Muscle of leg (tissue), 11 donors: ENCODE data around the gene GAP43. TPM values are rescaled to one million over a fixed set of nuclear protein-coding genes. Genes with fewer than 3 reads are reported as not detected.
"Not testable (repeated sequence)": the region's sequence is repeated elsewhere in the genome, so short reads cannot be mapped to it uniquely, and the experiment has no call there.

ENCODE experiments used
- DNase-seq: peaks from one replicate; pipeline ENCODE4 v3.0.0; 2013
- H3K27ac ChIP-seq: one replicate; pipeline ENCODE4 v1.5.1; 2013; ENCODE audit warnings: mild to moderate bottlenecking, low read length, control low read depth
- H3K27me3 ChIP-seq: one replicate; pipeline ENCODE4 v1.6.1; 2013; ENCODE audit warnings: low read length; ENCODE audit not compliant: control insufficient read depth, insufficient read depth
- H3K36me3 ChIP-seq: one replicate; pipeline ENCODE4 v1.6.1; 2013; ENCODE audit warnings: low read length; ENCODE audit not compliant: control insufficient read depth, insufficient read depth
- H3K4me1 ChIP-seq: one replicate; pipeline ENCODE4 v1.6.1; 2013; ENCODE audit warnings: low read length; ENCODE audit not compliant: control insufficient read depth, insufficient read depth
- H3K4me3 ChIP-seq: one replicate; pipeline ENCODE4 v1.5.1; 2013; ENCODE audit warnings: low read length, control low read depth
- H3K9me3 ChIP-seq: replicated peaks from 2 replicates; pipeline ENCODE4 v1.6.1; 2013; ENCODE audit warnings: low read depth, low read length; ENCODE audit not compliant: control insufficient read depth
- WGBS: methylation state at CpG from one replicate; pipeline ENCODE4 v1.1.5; 2013; ENCODE audit warnings: missing lambda C conversion rate; ENCODE audit not compliant: insufficient coverage; 5-methylcytosine and 5-hydroxymethylcytosine counted together
- polyA plus RNA-seq, 8 donors: library from polyadenylated mRNA; unstranded; fragments of 120-200 nt; gene quantifications; one replicate each; pipeline versions ENCODE4 v1.2.1 to v1.2.3, GENCODE V29; 2013; ENCODE audit warnings: inconsistent platforms in 1 of 8, low replicate concordance in 1 of 8; ENCODE audit not compliant: insufficient read length in 8 of 8, insufficient read depth in 1 of 8
- total RNA-seq: library from RNA; stranded (reverse); fragments of 120-200 nt; gene quantifications from one replicate; pipeline ENCODE4 v1.2.4, GENCODE V29; 2013

The GAP43 gene
- total and polyA plus RNA-seq, 9 donors = 1.7 to 9.8 (median 3.6) TPM

GRCh38 chr3:115736341-115736740 lies 113.0 kb downstream of the GAP43 start:
- not testable (repeated sequence) for H3K4me1 ChIP-seq, H3K4me3 ChIP-seq, DNase-seq, H3K9me3 ChIP-seq, H3K27me3 ChIP-seq, H3K27ac ChIP-seq, H3K36me3 ChIP-seq
- no CpG with 5 or more reads among the region's 3 CpGs for WGBS

DNA sequence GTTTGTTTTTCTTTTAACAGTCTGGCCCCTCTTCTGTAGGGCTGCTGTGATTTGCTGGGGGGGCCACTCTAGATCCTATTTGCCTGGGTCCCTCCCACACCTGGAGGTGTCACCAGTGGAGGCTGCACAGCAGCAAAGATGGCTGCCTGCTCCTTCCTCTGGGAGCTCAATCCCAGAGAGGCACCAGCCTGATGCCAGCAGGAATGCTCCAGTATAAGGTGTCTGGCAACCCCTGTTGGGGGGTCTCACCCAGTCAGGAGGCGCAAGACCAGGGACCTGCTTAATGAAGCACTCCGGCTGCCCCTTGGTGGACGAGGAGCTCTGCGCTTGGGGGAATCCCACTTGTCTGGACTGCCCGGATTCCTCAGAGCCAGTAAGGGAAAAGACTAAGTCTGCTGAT lies 118.3 kb downstream of the GAP43 start:
- Histone ChIP-seq H3K27me3 (no peaks in the 10 kb centered on the region), H3K4me3 (no peak overlapping the region), H3K36me3 (no peaks in the 10 kb centered on the region), H3K4me1 (no peaks in the 10 kb centered on the region), H3K9me3 (peaks cover 3% of the 10 kb centered on the region), H3K27ac (no peak overlapping the region)
- WGBS = 92% methylated on average over 5 of the region's 5 CpGs
- DNase-seq = no peak

GRCh38 chr3:115744516-115744915 lies 121.2 kb downstream of the GAP43 start:
- H3K9me3 ChIP-seq, H3K4me3 ChIP-seq, H3K4me1 ChIP-seq, H3K27me3 ChIP-seq, H3K27ac ChIP-seq, DNase-seq, H3K36me3 ChIP-seq: not testable (repeated sequence)
- WGBS = 88% methylated on average over 1 of the region's 4 CpGs

DNA sequence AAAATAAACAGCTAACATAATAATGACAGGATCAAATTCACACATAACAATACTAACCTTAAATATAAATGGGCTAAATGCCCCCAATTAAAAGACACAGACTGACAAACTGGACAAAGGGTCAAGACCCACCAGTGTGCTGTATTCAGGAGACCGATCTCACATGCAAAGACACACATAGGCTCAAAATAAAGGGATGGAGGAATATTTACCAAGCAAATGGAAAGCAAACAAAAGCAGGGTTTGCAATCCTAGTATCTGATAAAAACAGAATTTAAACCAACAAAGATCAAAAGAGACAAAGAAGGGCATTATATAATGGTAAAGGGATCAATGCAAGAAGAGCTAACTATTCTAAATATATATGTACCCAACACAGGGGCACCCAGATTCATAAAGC lies 129.7 kb downstream of the GAP43 start:
- not testable (repeated sequence) for H3K4me1 ChIP-seq, H3K36me3 ChIP-seq, H3K27me3 ChIP-seq, H3K4me3 ChIP-seq, H3K27ac ChIP-seq, DNase-seq, H3K9me3 ChIP-seq
- no CpG with 5 or more reads among the region's 1 CpG for WGBS

DNA sequence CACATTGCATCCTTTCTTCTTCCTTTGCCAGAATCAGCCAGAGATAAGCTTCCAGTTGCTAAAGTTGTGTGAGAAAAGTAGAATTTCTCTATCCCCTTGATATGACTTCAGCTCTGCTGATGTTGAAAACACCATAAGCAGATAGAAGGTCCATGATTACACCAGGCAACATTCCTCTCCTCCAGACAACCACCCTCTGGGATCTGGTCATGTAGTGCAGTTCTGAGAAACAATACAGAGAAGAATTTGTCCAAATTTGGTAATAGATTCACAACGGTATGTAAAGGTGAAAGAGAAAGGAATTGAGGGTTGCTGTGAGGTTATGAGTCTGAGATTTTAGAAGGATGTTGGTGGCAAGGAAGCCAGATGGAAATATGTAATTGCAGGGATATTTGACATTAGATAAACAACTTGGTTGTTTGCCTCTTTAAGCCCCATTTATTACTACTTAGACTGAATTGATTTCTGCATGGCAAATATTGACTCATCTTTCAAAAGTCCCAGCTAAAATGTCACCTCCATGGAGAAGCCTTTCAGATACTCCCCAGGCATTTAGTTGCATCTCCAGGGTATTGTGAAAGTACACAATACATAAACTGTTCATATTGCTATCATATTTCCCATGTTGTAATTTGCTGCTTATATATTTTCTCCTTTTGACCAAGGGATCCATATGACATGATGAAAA lies 134.9 kb downstream of the GAP43 start:
- H3K27ac ChIP-seq = no peak overlapping the region
- peaks cover 7% of the 10 kb centered on the region for H3K4me1 ChIP-seq
- H3K36me3 ChIP-seq = no peaks in the 10 kb centered on the region
- DNase-seq = no peak
- H3K9me3 ChIP-seq = no peaks in the 10 kb centered on the region
- 86% methylated on average over 1 of the region's 1 CpG for WGBS
- no peak overlapping the region for H3K4me3 ChIP-seq
- H3K27me3 ChIP-seq = no peaks in the 10 kb centered on the region

- peak overlapping the region; percentile 68 for H3K27ac ChIP-seq
- H3K27me3 ChIP-seq = no peaks in the 10 kb centered on the region
- no peaks in the 10 kb centered on the region for H3K36me3 ChIP-seq
- H3K4me1 ChIP-seq = peaks cover 7% of the 10 kb centered on the region
- peak; percentile 37 for DNase-seq
- WGBS = 65% methylated on average over 2 of the region's 3 CpGs
- no peaks in the 10 kb centered on the region for H3K9me3 ChIP-seq
- no peak overlapping the region for H3K4me3 ChIP-seq
Observed at GRCh38 chr3:115760716-115761115, 137.4 kb downstream of the GAP43 start.

DNA sequence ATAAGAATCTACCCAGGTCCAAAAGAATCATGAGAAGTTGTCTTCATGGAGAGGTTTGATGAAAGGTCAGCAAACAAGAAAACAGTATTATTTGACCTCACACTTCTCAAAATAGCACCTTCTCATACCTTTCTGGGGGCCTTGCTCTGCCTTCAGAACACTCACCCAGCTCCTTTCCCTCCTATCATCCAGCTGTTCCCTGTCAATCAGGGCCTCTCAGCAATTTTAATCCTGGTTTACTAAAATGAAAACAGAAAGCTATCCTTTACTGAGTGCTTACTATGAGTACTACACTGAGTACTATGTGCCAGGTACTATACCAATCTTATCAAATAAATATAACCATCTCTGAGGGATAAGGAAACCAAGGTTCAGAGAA lies 138.6 kb downstream of the GAP43 start:
- peak overlapping the region; percentile 68 for H3K27ac ChIP-seq
- no peaks in the 10 kb centered on the region for H3K27me3 ChIP-seq
- DNase-seq = peak; percentile 65

GRCh38 chr3:115766587-115767482 lies 143.5 kb downstream of the GAP43 start:
- no peak for DNase-seq
- H3K9me3 ChIP-seq = no peaks in the 10 kb centered on the region
- H3K4me1 ChIP-seq = peaks cover 2% of the 10 kb centered on the region
- 71% methylated on average over 2 of the region's 6 CpGs for WGBS
- no peak overlapping the region for H3K4me3 ChIP-seq
- no peaks in the 10 kb centered on the region for H3K27me3 ChIP-seq
- no peak overlapping the region for H3K27ac ChIP-seq
- no peaks in the 10 kb centered on the region for H3K36me3 ChIP-seq

More for the DNA sequence above, 138.6 kb downstream of the GAP43 start:
- H3K4me1 ChIP-seq = peaks cover 9% of the 10 kb centered on the region
- no peaks in the 10 kb centered on the region for H3K36me3 ChIP-seq
- H3K9me3 ChIP-seq = no peaks in the 10 kb centered on the region
- H3K4me3 ChIP-seq = no peak overlapping the region

DNA sequence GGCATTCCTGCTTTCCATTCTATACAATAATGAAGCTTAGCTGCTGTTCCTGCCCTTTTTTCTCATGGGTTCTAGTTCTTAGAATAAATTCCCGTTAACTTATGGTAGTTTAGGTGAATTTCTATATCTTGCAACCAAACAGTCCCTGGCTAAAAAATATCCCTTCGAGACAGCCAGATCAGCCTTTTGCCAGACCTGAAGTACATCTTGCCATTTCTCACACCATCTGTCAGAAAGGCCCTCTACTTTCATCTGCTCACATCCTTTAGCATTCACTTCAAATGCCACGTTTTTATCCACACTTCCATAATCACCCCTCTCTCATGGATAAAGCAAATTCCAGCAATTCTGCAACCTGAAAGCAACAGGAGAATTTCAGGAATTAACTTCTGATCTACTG lies 145.4 kb downstream of the GAP43 start:
- Histone ChIP-seq H3K9me3 (no peaks in the 10 kb centered on the region), H3K4me1 (peaks cover 2% of the 10 kb centered on the region), H3K27me3 (no peaks in the 10 kb centered on the region), H3K27ac (no peak overlapping the region), H3K4me3 (no peak overlapping the region), H3K36me3 (no peaks in the 10 kb centered on the region)
- no peak for DNase-seq
- WGBS = 83% methylated on average over 1 of the region's 3 CpGs
